ENCODE data around the gene PHACTR2. TPM values are rescaled to one million over a fixed set of nuclear protein-coding genes. Genes with fewer than 3 reads are reported as not detected.
"Not testable (repeated sequence)": the region's sequence is repeated elsewhere in the genome, so short reads cannot be mapped to it uniquely, and the experiment has no call there.

PHACTR2 gene
- total RNA-seq, 2 experiments from 2014 or later: 13.5 to 14.6 TPM

- Mint-ChIP-seq H3K27ac (no peak overlapping the region), H3K36me3 (ENCODE audit: low read depth) (no peaks in the 10 kb centered on the region), H3K4me3 (no peak overlapping the region), H3K9me3 (no peaks in the 10 kb centered on the region), H3K4me1 (ENCODE audit: low read depth) (peaks cover 5% of the 10 kb centered on the region), H3K27me3 (no peaks in the 10 kb centered on the region)
- ChIA-PET CTCF (interaction anchor here (1.3 kb wide), 1 partner anchor 26 kb away, joined by 3 read pairs; no protein-coding TSS in a partner anchor), POLR2A (no interaction called here)
- no peak for TF ChIP-seq CTCF (IDR thresholded peaks at IDR 0.05)
- intact Hi-C loops (cut with micrococcal nuclease): no loop called here
- DNase-seq (no peak), ATAC-seq (no peak)
Measured at GRCh38 chr6:143637691-143638090, 40.1 kb upstream of the PHACTR2 start.

- intact Hi-C loops (cut with micrococcal nuclease): no loop called here
- peaks cover 9% of the 10 kb centered on the region for H3K4me1 Mint-ChIP-seq (ENCODE audit: low read depth)
- ChIA-PET CTCF (no interaction called here), POLR2A (no interaction called here)
- peaks cover 2% of the 10 kb centered on the region for H3K9me3 Mint-ChIP-seq
- no peak for TF ChIP-seq CTCF (IDR thresholded peaks at IDR 0.05)
- ATAC-seq: no peak
- no peak overlapping the region for H3K4me3 Mint-ChIP-seq
- no peaks in the 10 kb centered on the region for H3K27me3 Mint-ChIP-seq
- H3K27ac Mint-ChIP-seq: no peak overlapping the region
- no peaks in the 10 kb centered on the region for H3K36me3 Mint-ChIP-seq (ENCODE audit: low read depth)
- no peak for DNase-seq
Measured at GRCh38 chr6:143642403-143642802, 35.4 kb upstream of the PHACTR2 start.

- Mint-ChIP-seq H3K4me1 (ENCODE audit: low read depth) (peaks cover 19% of the 10 kb centered on the region), H3K36me3 (ENCODE audit: low read depth) (peaks cover 3% of the 10 kb centered on the region), H3K9me3 (peaks cover 7% of the 10 kb centered on the region), H3K27me3 (no peaks in the 10 kb centered on the region), H3K27ac (no peak overlapping the region), H3K4me3 (no peak overlapping the region)
- CTCF ChIA-PET: interaction anchor here (1.2 kb wide), 1 partner anchor 13 kb away, joined by 3 read pairs; no protein-coding TSS in a partner anchor
- POLR2A ChIA-PET: no interaction called here
- intact Hi-C loops (cut with micrococcal nuclease): no loop called here
- no peak for TF ChIP-seq CTCF (IDR thresholded peaks at IDR 0.05)
- DNase-seq (peak; percentile 16), ATAC-seq (peak; percentile 93)
Measured at GRCh38 chr6:143647191-143647590, 30.6 kb upstream of the PHACTR2 start.

GRCh38 chr6:143647732-143648131, 30.0 kb upstream of the PHACTR2 start:
- H3K27me3 Mint-ChIP-seq: no peaks in the 10 kb centered on the region
- CTCF ChIA-PET: no interaction called here
- H3K9me3 Mint-ChIP-seq: peaks cover 7% of the 10 kb centered on the region
- no peak for TF ChIP-seq CTCF (IDR thresholded peaks at IDR 0.05)
- peaks cover 3% of the 10 kb centered on the region for H3K36me3 Mint-ChIP-seq (ENCODE audit: low read depth)
- no peak overlapping the region for H3K4me3 Mint-ChIP-seq
- POLR2A ChIA-PET: no interaction called here
- H3K27ac Mint-ChIP-seq: no peak overlapping the region
- peaks cover 19% of the 10 kb centered on the region for H3K4me1 Mint-ChIP-seq (ENCODE audit: low read depth)
- ATAC-seq (no peak), DNase-seq (no peak)
- intact Hi-C loops (cut with micrococcal nuclease): no loop called here

- CTCF ChIA-PET; intact Hi-C loops (cut with micrococcal nuclease): not testable (repeated sequence)
Measured at GRCh38 chr6:143649319-143649718, 28.4 kb upstream of the PHACTR2 start.

GRCh38 chr6:143651328-143651727, 26.4 kb upstream of the PHACTR2 start:
- DNase-seq; H3K4me3 Mint-ChIP-seq; H3K27me3 Mint-ChIP-seq; H3K9me3 Mint-ChIP-seq; ATAC-seq; intact Hi-C loops (cut with micrococcal nuclease); H3K27ac Mint-ChIP-seq; POLR2A ChIA-PET; H3K36me3 Mint-ChIP-seq (ENCODE audit: low read depth); CTCF ChIA-PET: not testable (repeated sequence)
- peaks cover 19% of the 10 kb centered on the region for H3K4me1 Mint-ChIP-seq (ENCODE audit: low read depth)

More at GRCh38 chr6:143649319-143649718, 28.4 kb upstream of the PHACTR2 start:
- H3K4me3 Mint-ChIP-seq; H3K36me3 Mint-ChIP-seq (ENCODE audit: low read depth); H3K27me3 Mint-ChIP-seq; ATAC-seq; POLR2A ChIA-PET; H3K27ac Mint-ChIP-seq; H3K9me3 Mint-ChIP-seq; DNase-seq: not testable (repeated sequence)
- peaks cover 19% of the 10 kb centered on the region for H3K4me1 Mint-ChIP-seq (ENCODE audit: low read depth)

Data from activated CD8-positive, alpha-beta T cell treated with anti-CD3 and anti-CD28 coated beads for 36 hours (primary cell).